IPS DF 4.7 (cell line): Measurements from ENCODE around the gene COPS3.

ENCODE experiments used
- DNase-seq: peaks from one replicate; pipeline ENCODE4 v3.0.0-alpha.2; 2013; ENCODE audit warnings: low spot score; ENCODE audit errors: extremely low read depth

COPS3 gene

GRCh38 chr17:17280613-17281549, at the start of gene COPS3:
Gene COPS3 (minus strand): TSS chr17:17281246. CDS start chr17:17281186, 60 bp downstream.
- DNase-seq: no peak

DNA sequence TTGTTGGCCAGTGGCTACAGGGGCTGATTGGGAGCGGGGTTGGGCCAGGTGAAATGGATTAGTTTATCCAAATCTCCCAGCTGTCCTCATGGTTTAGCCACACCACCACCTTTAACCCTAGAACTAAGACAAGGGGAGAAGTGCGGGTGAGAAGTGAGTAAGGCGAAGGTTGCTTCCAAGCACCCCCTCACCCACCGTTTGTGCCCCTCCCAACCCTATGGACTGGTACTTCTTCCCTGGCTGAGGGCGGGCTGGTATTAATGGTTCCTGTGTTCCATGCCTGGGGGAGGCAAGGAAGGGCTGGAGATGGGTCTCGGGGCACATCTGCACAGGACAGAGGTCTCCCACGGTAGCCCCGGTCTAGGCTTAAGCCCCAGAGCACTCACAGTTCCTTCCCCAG, 47.2 kb upstream of the COPS3 start:
- DNase-seq: no peak

GRCh38 chr17:17326275-17326875, 45.3 kb upstream of the COPS3 start:
- no peak for DNase-seq

DNA sequence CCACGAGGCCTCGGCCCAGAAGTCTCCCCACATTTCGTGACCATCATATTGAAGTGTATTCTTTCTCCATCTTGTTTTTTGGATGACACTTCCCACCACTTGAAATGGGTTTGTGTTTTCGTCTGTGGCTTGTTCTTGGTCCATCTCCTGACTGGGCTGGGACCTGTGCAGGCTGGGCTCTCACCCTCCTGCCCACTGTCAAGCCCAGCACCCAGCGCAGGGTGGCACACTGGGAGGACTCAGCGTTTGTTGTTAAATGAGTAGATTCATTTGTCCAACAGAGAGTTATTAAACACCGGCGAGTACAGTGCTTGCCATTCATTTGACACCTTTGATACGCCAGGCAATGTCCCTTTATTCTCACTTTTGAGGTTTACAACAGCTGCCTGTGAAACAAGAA, 44.8 kb upstream of the COPS3 start:
- DNase-seq: no peak

DNA sequence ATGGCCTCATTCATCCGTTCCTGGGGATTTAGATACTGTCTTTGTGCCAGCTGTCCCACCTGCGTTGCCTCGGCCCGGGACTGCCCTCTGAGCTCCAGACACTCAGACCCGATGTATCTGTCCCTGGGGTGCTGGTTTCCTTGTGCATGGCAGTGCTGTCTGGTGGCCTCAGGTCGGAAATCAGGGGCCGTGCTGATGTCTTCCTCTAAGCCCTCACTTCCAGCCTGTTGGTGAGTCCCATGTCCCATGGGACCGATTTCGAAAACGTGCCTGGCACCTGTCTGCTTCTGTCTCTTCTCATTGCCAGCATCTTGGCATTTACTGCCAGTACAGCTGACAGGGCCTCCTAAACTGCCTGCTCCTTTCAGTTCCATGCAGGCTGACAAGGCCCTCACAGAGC, 44.2 kb upstream of the COPS3 start:
- DNase-seq: no peak

DNA sequence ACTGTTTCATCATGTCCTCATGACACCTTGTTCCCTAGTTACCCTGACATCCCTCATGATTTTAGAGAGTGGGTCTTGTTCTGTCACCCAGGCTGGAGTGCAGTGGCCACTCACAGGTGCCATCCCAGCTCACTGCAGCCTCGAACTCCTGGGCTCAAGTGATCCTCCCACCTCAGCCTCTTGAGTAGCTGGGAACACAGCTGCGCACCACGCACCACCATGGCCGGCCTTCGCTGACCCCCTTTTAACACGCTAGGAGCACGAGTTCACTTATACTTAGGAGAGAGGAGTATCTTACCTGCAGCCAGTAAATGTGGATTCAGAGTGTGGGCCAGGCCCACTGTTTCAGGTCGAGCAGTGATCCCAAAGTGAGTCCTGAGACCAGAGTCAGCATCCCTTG, 43.6 kb upstream of the COPS3 start:
- no peak for DNase-seq

DNA sequence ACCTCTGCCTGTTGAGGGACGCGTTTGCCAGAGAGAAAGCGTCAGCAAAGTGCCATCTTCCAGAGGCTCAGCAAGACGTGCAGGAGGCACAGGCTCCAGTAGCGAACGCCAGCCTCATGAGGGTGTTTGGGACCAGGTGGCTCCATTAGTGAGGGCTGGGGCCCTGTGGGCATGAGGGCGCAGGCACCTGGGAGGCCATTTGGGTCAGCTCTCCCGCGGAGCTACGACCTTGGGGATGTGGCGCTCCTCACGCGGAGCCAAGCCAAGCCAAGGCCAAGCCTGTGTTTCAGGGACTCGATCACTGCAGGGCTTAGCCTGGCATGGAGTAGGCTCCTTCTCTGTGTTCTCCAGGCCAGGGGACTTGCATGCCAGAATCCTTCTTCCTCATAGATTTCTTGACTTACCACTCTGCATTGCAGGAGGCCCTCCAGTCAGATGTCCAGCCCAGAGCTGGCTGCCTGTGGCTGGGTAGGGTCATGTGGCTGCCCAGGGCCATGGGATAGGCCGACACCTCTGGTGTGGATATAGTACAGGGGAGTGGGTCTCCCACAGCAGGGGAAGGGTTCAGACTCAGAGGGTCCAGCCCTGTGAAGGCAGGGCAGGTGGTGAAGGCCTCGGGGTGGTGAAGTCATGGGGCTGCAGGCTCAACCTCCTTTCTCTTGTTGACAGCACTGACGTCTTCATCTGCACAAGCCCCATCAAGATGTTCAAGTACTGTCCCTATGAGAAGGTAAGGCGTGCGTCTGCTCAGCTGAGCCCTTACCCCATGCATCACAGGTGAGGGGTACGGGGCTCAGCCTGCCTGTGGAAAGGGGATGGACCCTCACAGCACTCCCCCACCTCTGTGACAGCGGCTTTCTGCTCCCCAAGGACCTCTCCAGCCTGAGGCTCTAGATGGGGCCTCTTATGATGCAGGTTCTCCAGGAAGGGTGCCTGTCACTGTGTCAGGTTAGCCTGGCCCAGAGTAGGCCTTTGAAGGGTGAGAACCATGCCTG, 41.8 kb upstream of the COPS3 start:
- no peak for DNase-seq

DNA sequence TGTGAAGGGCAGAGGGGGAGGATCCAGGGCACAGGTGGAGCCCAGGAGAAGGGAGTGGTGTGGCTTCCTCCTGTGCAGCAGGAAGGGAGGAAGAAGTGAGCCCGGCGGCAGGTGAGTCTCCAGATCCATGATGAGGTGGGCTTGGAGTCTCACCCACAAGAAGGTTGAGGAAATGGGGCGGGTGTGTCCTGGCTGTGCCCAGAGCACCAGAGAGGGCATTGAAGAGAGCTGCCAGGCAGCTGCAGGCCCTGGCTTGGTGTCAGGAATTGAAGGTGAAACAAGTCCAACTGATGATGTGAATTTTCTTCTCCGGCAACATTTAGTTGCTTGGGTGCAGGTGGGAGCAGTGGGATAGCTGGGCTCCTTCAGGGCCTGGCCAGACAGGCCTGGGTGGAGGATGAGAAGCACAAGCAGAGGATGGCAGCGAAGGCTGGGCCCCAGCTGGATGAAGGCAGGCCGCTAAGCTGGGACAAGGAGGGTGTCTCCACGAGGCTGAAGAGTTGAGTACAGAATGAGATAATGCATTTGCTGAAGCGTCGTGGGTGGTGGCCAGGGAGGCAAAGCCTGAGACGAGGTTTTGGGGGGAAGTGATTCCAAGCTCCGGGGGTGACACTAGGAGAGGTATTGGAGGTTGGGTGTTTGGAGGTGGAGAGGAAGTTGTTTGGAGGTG, 40.4 kb upstream of the COPS3 start:
- no peak for DNase-seq

GRCh38 chr17:17320911-17321220, 39.8 kb upstream of the COPS3 start:
- no peak for DNase-seq

- DNase-seq: no peak
Measured at GRCh38 chr17:17320188-17320910, 39.3 kb upstream of the COPS3 start.

DNA sequence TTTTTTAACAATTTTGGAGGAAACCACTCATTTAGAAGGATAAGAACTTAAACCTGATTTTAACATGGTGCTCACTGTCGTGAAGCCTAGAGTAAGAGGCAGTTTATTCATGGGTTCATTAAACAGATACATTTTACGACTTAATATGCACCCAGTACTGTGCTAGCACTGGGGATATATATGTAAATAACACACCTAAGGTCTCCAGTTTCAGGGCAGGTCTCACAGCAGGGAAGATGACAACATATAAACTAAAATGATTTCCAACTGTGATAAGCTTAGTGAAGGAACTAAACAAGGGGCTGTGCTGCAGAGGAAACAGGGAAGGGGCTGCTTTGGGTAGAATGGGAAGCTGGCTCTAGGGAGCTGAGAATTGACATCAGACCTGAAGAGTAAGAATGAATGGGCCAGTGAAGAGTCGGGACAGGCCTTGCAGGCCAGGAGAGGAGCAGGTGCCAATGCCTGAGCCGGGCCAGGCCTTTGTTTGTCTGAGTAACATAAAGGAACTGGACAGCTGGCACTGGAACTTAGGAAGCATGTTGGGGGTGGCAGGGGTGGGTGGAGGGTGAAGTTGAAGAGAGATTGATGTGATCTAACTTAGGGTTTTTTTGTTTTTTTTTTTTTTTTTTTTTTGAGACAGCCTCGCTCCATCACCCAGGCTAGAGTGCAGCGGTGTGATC, 34.2 kb upstream of the COPS3 start:
- DNase-seq: no peak

DNA sequence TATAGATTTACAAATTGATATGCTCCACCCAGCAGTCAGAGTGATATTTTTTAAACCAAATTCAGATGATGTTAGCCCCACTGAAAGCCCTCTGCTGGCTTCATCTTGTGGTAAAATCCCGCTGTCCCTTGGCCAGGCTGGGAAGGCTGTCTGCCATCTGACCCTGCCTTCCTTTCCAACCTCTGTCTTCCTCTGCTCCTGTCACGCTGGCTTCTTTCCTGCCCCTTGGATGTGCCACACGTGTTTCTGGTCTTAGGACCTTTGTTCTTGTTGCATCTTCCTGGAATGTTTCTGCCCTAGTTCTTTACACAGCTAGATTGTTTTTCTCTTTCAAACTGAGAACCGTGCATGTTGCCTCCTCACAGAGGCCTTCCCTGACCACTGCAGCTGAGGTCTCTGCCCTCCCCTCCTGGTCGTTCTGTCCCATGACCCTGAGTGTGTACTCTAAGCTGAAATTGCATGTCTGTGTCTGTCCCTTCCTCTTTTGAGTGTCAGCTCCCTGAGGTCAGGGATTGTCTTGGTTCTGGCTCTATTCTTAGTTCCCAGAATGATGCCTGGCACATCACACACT, 33.5 kb upstream of the COPS3 start:
- DNase-seq: no peak

- DNase-seq: no peak
Measured at GRCh38 chr17:17313350-17313991, 32.4 kb upstream of the COPS3 start.

- no peak for DNase-seq
Measured at GRCh38 chr17:17309356-17309755, 28.3 kb upstream of the COPS3 start.

DNA sequence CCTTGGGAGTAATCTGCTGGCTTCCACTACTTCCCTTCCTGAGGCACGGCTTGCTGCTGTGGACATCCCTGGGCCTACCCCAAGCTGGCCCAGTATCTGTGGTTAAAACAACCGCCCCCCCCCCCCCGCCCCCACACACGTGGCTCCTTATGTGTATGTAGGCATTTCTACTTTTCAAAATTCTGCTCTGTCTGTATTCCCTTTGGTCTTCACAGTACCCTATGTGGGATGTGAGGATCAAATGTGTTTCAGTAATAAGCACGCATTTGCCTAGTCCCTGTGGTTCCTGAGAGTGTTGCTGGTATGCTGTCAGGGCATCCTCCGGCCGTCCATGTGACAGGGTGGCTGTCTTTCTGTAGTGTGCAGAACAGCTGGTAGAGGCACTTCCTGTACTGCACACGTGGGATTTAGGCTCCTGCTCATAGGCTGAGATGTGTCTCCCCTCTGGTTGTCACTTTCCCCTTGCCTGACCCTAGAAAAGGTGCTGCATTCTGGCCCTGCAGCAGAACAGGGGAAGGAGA, 24.3 kb upstream of the COPS3 start:
- no peak for DNase-seq

DNA sequence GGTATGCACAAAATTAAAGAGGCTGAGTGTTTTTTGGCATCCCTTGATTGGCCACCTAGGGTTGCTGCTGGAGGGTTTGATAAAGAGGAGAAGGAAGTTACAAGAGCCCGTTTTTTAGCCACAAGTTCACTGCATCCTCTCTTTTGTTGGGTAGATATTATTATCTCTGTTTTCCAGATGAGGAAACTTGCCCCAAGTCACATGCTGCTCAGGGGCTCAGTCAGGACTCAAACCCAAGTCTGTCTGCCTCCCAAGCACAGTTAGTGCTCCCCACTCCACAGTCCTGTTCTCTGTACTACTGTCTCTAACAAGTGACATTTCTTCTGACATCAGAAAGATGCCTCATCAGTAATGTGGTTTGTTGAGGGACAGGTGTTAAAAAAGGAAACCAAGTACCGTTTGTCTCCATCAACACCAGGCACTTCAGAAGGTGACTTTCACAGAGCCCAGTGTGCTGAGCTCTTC, 23.5 kb upstream of the COPS3 start:
- DNase-seq: no peak

GRCh38 chr17:17303847-17304490, 22.9 kb upstream of the COPS3 start:
- no peak for DNase-seq
